NCI-H524 (cell line): Measurements from ENCODE around the gene CFAP161.
"Not testable (repeated sequence)": the region's sequence is repeated elsewhere in the genome, so short reads cannot be mapped to it uniquely, and the experiment has no call there.

ENCODE experiments used
- DNase-seq, 2 experiments: peaks; one replicate each; lab custom pipeline; 2025; lab: John Stamatoyannopoulos, UW

CFAP161 gene

DNA sequence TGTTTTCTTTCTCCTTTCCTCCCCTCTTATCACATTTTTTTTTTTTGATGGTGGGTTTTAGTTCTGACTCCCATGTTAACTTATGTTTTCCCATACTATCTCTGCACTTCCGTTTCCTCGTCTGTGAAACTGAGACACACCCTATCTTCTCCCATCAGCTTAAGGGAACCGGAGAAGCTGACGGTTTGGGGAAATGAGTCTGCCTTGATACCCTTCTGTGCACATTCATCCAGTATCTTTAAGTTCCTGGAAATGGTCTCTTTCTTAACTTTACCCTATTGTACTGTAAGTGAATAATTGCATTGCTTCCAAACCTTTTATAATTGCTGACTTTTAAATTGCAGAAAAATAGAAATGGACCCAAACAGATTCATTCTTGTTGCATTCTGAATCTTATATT lies 26.2 kb upstream of the CFAP161 start:
- DNase-seq: no peak

DNA sequence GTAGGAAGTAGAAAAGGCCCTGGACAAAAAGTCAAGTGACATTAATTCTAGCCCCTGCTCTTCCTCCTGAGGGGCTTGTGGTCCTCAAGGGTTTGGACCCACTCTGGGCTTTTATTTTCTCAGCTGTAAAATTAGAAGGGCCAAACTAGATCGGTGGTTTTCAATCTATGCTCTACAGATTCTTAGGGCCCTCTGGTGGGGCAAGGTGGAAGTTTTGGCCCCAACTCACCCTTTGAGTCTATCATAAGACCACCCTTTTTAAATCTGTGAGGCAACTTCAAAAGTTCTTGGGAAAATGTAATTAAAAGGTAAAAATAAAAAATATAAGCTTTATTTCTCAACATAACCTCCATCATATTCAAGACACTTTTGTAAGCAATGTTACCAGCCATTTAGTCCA lies 25.6 kb upstream of the CFAP161 start:
- peak in 1 of 2 experiments; percentile 40 for DNase-seq

DNA sequence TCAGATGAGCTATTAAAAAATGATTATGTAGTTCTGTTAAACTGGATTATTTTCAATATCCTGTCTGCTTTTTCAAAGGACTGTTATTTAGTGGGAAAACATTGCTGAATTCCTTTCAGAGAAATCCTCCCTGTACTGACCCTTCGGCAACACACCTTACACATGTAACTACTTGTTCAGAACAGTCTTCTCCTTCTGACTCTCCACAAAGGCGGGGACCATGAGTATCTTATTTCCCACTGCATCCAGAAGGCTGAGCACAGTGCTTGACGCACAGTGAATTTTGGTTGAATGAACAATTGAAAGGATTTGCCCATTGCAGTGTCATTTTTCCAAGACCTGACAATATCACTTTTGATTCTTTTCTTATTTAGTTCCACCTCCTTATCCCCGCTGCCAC lies 23.1 kb upstream of the CFAP161 start:
- no peak for DNase-seq

DNA sequence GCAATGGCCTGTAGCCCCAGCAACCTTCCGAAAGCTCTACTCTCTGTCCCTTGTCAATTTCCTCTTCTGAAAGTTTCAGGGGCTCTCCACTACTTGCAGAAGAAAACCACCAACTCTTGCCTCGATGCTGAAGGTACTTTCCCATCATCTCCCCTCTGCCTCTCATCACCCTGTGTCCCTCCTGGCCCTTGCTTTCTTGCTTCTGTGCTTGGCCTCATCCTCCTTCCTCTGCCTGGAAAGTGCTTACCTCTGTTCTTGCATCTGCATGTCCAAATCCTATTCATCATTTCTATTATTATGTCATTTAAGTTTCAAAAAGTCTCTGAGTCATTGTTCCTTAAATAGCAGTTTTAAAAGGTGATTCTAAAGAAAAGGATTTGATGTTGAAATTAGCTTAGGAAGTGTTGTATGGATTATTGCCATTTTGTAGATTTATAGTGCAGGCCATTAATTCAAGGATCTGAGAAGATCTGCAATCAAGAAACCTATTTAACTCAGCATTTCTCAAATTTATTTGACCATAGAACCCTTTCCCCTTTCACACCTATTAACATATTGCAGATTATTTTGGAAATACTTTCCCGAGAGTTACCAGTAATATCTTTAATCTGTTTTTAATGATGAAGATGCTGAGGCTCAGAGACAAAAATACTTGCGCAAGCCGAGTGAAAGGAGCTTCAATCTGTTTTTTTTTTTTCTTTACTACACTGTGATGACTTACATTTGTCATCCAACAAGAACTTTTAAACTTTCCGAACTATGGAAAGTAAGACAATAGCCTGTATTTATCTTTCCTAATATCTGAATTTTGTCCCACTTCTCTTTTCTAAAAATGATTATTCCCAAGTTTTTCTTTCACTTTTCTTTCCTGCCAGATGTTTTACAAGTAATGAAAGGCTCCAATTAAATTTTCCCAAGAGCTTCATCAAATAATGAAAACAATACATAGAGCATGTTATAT lies 22.3 kb upstream of the CFAP161 start:
- DNase-seq: no peak

DNA sequence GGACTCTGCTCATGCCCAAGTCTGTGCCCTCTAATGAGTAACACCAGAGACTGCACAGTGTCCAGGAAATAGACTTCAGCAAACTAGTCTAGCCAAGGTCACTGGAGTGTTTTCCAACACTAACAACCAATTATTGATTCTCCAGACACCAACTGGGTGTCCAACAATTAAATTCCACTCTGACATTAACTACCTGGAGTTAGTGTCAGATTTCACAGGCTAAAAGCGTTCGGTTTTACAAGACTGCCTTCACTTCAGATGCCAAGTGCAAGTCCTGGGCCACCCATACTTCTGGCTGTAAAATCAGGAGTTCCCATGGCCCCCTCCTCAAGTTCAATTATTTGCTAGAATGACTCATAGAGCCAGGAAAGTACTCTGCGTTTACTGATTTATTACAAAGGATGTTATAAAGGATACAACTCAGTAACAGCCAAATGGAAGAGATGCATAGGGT lies 20.8 kb upstream of the CFAP161 start:
- DNase-seq: no peak

DNA sequence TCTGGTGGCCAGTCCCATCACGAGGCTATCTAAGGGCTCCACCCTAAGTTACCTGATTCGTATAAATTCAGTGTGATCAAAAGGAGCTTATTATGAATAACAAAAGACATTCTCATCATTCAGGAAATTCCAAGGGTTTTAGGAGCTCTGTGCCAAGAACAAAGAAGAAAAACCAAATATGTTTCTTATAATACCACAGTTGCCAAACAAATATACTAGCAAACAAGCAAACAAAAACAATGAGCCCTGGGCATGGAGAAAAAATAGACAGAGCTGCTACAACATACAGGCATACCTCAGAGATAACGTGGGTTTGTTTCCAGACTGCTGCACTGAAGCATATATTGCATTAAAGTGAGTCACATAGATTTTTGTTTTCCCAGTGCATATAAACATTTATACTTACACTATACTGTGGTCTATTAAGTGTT lies 20.2 kb upstream of the CFAP161 start:
- DNase-seq: no peak

- no peak for DNase-seq
These were observed 18.8 kb upstream of the CFAP161 start for GRCh38 chr15:81115054-81115939.

DNA sequence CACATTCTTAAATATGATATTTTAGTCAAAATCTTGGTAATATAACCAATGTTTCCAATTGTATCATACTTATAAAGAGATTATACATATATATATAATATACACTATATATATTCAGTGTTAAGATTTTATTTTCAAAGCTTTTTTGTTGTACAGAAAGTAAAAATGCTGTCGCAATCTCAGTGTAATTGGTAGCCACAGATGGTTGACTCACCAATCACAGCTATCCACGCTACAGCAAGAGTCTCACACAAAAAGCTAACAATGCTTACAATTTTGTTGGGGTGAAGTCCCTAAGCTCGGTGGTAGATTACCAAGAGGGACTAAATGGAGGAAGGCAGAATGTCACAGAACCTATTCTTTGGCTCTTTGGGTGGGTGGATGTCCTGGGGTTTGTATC lies 16.9 kb upstream of the CFAP161 start:
- DNase-seq: no peak

- DNase-seq: no peak
These were observed 16.5 kb upstream of the CFAP161 start for GRCh38 chr15:81117581-81117980.

GRCh38 chr15:81118361-81118760 lies 15.7 kb upstream of the CFAP161 start:
- peak in 1 of 2 experiments; percentile 35 for DNase-seq

DNA sequence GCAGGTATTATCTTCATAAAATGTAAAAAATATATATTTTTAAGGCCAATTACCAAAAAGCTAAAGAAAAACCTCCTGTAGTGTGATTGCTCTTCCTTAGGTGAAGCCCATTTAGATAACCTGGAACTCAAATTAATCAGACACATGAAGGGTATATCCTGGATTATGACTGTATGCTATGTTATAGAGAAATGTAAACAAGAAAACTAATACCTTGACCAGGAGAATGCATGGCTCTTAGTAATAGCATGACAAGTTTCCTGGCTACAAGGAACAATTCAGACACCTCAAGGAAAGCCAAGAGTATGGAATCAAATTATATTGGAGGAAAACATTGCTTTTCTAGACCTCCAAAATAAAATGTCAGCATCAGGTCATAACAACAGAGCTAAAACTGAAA lies 14.0 kb upstream of the CFAP161 start:
- no peak for DNase-seq

DNA sequence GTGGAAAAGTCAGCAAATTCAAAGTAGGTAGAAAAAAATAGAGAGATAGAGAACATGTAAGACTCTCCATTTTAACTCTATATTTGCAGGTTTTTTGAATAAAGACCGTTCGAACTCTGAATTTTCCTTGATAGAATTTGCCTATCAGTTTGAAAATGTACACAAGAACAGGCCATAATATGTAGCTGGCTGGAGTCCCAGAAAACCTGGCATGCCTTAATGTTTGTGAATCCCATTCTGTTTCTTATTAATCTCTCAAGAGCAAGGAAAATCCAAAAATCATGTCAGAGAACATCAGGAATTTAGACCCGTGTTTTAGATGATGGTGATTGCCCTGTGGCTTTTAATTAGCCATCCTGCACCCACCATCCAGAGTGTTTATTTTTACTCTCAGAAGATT lies 7.2 kb upstream of the CFAP161 start:
- no peak for DNase-seq

DNA sequence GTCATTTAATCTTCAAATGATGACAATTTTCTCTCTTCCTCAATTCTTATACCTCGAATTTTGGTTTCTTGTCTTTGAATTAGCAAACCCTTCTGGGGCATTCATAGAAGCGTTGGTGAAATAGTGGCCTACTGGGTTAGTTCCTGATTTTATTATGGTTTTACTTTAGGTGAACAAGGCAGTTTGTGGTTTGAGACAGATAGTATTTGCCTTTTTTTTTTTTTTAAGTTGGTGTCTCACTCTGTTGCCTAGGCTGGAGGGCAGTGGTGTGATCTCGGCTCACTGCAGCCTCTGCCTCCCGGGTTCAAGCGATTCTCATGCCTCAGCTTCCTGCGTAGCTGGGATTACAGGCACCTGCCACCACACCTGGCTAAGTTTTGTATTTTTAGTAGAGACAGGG lies 7.4 kb downstream of the CFAP161 start:
- DNase-seq: not testable (repeated sequence)

DNA sequence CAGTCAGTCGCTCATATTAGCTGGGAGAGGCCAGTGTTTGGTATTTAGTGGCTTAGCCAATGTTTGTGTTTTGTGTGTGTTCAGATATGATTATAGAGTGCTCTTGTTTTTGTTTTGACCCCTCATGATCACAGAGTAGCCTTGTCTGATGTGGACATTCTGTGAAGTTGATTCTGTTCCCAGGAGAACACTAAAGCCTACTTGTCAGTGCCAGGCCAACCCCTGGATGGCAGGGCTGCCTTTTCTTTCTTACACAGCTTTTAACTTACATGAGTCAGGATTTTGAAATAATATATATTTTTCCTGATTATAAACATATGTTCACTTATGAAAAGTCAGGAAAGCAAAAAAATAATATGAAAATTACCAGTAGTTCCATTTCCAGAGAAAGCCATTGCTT lies 11.9 kb downstream of the CFAP161 start:
- no peak for DNase-seq

DNA sequence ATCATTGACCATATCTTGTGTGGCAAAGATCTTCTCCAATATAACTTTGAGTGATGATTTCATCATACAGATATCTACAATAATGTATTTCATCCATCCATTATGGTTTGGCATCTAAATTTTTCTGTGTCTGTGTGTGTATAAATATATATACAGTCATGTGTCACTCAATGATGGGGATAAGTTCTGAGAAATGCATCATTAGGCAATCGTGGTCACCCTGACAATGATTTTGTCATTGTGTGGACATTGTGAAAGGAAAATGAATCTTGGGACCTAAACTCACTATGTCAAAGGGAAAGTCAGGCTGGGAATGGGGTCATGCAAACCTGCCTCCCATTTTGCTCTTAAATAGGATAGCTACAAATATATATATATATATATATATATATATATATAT lies 12.4 kb downstream of the CFAP161 start:
- DNase-seq: no peak

DNA sequence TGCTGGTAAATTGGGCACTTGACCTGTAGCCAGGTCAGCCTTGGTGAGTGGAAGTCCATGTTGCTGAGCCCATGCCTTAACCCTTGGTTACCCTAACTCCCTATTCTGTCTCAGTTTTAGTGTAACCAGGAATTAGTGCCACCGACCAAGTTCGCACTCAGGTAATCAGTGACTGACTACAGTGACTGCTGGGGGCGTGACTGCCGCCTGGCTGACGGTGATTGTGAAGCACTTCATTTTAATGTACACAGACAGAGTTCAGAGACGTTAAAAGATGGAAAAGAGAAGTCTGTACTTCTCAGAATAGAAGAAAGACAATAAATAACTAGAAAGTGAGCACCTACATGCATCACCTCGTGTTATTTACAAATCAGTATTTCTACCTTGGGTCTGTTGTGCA lies 17.3 kb downstream of the CFAP161 start:
- DNase-seq: no peak

GRCh38 chr15:81152339-81152738 lies 18.3 kb downstream of the CFAP161 start:
- no peak for DNase-seq

DNA sequence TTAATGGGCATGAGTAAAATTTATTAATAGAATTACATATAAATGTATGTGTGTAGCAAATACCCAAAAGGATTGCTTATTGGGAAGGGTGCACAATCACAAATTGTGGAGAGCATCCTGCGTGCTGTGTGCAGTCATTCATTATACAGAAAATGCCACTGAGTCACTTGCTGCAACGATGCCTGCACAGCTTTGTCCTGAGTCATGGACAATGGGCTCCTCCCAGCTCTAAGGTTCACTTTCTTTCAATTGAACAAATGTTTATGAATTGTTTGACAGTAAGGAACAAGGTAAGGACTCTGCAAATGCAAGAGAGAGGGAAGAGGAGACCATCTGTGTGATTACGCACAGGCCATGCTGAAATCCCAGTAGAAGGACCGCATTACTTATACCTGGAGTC lies 18.7 kb downstream of the CFAP161 start:
- no peak for DNase-seq

- DNase-seq: peak in 1 of 2 experiments; percentile 59
These were observed 21.5 kb downstream of the CFAP161 start for GRCh38 chr15:81155375-81156218.

- DNase-seq: no peak
These were observed 22.3 kb downstream of the CFAP161 start for GRCh38 chr15:81156324-81156723.

DNA sequence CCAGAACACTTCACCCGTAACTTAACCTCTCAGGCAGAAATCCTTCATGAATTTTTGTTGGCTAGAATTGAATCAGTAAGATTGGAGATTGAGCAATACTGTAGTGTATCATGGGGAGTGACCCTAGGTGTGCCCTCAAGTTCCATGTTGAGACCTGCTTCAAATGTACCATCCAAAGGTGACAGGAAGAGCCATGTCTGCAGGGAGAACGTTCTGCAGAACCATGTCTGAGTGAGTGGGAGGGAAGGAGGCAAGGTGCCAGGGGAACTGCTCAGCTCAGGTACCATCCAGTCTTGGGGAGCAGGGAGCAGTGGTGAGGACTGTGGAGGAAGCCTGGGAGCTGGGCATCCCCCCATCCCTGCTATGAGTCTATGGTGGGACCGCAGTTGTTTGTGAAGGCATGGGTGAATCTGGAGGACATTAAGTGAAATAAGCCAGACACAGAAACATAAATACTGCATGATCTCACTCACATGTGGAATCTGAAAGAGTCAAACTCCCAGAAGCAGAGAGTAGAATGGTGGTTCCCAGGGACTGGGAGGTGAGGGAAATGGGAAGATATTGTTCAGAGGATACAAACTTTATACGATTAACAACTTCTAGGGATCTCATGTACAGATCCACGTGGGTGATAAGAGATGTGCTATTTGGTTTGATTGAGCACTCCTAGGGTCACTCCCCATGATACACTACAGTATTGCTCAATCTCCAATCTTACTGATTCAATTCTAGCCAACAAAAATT lies 23.3 kb downstream of the CFAP161 start:
- DNase-seq: no peak
